ENCODE measurements around the gene SPAG7.
"Not testable (repeated sequence)": the region's sequence is repeated elsewhere in the genome, so short reads cannot be mapped to it uniquely, and the experiment has no call there.

The SPAG7 gene

DNA sequence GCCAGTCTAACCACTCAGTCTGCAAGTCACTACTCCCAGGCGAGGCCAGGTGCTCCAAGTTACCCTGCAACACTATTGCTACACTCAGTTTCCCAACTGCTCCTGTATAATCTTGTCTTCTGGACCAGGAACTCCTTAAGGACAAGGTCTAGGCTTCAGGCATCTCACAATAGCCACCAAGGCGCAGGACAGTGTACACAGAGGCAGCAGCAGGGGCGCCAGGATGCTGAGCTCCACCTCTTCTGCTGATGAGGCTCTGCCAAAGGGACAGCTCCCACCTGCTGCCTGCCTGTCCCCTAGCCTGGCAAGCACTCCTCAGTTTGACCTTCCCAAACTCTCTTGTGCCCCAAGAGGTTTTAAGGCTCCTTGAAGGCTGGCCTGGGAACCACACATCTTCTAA is 31.2 kb downstream of the SPAG7 start:
- DNase-seq: no peak

DNA sequence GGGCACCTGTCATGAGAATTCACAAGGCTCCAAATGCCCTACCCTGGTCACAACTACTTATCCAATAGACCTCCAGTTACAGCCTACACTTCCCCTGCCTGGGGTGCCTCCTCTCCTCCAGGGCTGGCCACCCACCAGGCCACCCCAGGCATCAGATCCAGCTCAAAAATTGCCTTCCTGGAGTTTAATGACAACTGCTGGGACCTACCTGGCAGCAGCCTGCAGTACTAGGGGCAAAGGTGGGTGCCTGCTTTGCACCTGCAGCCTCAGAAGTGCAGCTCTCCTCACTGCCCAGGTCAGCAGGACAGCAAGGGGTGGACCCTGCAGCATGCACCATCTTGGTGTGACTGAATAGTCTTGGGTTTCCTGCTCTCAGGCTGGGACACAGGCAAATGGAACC is 32.0 kb downstream of the SPAG7 start:
- no peak for DNase-seq

DNA sequence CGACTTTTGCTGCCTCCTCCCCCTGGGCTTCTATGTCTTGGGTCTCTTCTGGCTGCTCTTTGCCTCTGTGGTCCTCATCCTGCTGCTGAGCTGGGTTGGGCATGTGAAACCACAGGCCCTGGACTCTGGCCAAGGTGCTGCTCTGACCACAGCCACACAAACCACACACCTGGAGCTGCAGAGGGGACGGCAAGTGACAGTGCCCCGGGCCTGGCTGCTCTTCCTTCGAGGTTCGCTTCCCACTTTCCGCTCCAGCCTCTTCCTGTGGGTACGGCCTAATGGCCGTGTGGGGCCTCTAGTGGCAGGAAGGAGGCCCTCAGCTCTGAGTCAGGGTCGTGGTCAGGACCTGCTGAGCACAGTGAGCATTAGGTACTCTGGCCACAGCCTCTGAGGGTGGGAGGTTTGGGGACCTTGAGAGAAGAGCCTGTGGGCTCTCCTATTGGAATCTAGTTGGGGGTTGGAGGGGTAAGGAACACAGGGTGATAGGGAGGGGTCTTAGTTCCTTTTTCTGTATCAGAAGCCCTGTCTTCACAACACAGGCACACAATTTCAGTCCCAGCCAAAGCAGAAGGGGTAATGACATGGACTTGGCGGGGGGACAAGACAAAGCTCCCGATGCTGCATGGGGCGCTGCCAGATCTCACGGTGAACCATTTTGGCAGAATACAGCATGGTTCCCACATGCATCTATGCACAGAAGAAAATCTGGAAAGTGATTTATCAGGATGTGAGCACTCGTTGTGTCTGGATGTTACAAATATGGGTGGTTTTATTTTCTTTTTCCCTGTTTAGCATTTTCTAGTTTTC is 33.2 kb downstream of the SPAG7 start:
- peak in 1 of 5 experiments; percentile 20 for DNase-seq

DNA sequence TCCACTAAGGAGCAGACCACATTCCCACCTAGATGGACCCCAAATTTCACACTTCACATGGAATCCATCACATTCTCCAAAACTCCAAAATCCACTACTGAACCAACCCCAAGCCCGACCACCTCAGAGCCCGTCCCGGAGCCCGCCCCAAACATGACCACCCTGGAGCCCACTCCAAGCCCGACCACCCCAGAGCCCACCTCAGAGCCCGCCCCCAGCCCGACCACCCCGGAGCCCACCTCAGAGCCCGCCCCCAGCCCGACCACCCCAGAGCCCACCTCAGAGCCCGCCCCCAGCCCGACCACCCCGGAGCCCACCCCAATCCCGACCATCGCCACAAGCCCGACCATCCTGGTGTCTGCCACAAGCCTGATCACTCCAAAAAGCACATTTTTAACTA is 34.0 kb downstream of the SPAG7 start:
- no peak for DNase-seq

DNA sequence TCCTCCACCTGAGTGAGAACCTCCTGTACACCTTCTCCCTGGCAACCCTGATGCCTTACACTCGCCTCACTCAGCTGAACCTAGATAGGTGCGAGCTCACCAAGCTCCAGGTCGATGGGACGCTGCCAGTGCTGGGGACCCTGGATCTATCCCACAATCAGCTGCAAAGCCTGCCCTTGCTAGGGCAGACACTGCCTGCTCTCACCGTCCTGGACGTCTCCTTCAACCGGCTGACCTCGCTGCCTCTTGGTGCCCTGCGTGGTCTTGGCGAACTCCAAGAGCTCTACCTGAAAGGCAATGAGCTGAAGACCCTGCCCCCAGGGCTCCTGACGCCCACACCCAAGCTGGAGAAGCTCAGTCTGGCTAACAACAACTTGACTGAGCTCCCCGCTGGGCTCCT is 34.9 kb downstream of the SPAG7 start:
- DNase-seq: no peak

DNA sequence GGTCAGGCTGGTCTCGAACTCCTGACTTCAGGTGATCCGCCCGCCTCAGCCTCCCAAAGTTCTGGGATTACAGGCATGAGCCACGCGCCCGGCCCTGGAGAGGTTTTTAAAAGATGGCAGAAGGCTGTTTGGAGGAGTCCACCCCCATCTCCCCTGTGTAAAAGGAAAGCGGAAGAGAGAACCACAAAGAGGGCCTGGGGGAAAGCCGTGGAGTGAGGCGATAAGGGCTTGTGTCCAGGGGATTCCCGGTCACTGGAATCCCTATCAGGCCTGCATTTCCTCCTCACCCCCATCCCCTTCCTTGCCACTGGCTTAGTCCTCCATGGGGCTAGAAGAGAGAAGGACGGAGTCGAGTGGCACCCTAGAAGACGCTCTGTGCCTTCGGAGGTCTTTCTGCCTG is 35.7 kb downstream of the SPAG7 start, which contains the start of gene GP1BA:
TSS of gene GP1BA (plus strand) at position 315 of the 400 bp plus-strand sequence. CDS start 328 bp downstream, outside the sequence.
- no peak for DNase-seq

DNA sequence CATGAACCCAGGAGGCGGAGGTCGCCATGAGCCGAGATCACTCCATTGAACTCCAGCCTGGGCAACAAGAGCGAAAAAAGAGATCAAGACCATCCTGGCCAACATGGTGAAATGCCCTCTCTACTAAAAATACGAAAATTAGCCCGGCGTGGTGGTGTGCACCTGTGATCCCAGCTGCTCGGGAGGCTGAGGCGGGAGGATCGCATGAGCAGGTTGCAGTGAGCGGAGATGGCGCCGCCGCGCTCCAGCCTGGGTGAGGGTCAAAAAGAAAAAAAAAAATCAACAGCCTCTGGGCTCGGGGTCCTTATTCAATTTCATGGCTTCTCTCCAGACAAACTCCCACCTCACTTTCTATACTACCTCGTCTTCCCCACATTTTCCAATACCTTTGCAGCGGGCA is 38.7 kb downstream of the SPAG7 start:
- DNase-seq: no peak

DNA sequence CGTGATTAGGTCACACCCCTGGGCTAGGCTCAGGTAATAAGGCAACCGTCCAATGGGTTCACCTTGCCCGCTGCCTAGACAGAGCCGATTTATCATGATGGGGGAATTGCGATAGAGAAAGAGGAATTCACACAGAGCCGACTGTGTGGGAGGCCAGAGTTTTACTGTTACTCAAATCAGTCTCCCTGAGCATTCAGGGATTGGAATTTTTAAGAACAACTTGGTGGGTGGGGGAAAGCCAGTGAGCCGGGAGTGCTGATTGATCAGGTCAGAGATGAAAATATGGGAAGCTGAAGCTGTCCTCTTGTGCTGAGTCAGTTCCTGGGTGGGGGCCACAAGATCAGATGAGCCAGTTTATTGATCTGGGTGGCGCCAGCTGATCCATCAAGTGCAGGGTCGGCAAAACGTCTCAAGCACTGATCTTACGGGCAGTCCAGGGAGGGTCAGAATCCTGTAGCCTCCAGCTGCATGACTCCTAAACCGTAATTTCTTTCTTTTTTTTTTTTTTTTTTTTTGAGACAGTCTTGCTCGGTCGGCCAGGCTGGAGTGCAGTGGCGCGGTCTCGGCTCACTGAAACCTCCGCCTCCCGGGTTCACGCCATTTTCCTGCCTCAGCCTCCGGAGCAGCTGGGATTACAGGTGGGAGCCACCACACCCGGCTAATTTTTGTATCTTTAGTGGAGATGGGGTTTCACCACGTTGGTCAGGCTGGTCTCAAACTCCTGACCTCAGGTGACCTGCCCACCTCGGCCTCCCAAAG is 40.9 kb downstream of the SPAG7 start:
- DNase-seq: not testable (repeated sequence)

DNA sequence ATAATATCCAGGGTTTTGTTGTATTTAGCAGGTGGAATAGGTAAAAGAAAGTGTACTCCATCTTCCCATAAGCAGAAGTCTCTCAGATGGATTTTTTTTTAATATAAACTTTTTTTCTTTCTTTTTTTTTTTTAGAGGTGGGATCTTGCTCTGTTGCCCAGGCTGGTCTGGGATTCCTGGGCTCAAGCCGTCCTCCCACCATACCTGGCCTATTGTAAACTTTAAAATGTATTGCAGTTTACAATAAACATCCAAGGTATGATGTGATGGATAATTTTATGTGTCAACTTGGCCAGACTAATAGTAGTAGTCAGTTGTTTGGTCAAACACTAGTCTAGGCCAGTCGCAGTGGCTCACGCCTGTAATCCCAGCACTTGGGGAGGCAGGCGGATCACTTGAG is 46.3 kb downstream of the SPAG7 start:
- DNase-seq: no peak

DNA sequence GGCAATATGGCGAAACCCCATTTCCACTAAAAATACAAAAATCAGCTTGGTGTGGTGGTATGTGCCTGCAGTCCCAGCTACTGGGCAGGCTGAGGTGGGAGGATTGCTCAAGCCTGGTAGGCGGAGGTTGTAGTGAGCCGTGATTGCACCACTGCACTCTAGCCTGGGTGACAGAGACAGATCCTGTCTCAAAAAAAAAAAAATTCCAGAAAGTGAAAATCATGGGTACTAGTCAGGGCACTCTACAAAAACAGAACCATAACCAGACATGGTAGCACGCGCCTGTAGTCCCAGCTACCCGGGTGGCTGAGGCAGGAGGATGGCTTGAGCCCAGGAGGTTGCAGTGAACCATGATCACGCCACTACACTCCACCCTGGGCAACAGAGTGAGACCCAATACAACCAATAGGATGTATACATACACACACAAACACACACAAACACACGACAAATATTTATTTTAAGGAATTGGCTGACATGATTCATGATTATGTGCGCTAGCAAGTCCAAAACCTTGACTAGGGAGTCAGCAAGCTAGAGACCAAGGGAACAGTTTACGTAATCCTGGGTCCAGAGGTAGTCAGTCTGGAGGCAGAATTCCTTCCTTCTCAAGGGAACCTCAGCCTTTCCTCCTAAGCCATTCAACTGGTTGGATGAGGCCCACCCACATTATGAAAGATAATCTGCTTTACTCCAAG is 47.1 kb downstream of the SPAG7 start:
- no peak for DNase-seq

DNA sequence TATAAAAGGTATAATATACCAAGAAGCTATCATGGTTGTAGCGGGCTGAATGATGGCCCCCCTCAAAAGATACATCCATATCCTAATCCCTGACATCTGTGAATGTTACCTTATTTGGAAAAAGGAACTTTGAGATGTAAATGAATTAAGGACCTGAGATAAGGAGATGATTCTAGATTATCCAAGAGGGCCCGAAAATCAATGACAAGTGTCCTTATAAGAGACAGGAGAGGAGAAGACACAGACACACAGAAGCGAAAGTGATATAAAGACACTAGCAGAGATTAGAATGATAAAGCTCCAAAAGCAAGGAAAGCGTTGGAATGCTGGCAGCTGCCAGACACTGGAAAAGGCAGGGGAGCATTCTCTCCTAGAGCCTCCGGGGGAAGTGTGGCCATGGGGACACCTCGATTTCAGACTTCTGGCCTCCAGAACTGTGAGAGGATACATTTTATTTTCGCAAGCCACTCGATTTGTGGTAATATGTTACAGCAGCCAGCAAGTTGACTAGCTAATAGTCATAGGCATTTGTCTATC is 48.0 kb downstream of the SPAG7 start:
- DNase-seq: no peak

DNA sequence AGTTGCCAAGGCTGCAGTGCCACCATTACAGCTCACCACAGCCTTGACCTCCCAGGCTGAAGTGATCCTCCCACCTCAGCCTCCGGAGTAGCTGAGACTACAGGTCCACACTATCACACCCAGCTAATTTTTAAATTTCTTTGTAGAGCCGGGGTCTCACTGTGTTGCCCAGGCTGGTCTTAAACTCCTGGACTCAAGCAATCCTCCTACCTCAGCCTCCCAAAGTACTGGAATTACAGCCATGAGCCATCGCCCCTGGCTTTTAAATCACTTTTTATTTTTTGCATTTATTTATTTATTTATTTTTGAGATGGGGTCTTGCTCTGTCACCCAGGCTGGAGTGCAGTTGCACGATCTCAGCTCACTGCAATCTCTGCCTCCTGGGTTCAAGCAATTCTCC is 53.1 kb downstream of the SPAG7 start:
- not testable (repeated sequence) for DNase-seq

DNA sequence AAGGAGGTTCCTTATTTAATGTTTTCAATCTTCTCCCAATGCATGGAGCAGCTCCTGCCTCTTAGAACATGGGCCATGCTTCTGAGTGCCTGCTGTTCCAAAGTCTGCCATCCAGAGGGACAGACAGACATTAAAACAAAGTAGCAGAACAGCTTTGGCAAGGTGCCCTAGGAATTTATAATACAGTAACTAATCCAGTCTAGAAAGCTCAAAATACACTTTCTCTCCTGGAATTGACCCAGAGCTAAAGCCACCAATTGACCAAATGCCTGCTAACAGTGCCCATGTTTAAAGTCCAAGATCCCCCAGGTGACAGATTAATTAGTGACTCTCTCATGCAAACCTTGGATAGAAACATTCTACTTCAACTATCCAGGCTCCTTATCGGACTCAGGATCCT is 53.6 kb downstream of the SPAG7 start:
- DNase-seq: no peak
